HepG2 (cell line): ENCODE data around the gene DCDC2C. TPM values are rescaled to one million over a fixed set of nuclear protein-coding genes. Genes with fewer than 3 reads are reported as not detected.

ENCODE experiments used
- ELF4 ChIP-seq: sonication (generic); formaldehyde crosslinking; IDR thresholded peaks from 2 replicates; pipeline ENCODE4 v1.5.0; 2020; ENCODE audit warnings: missing genetic modification reagents, mild to moderate bottlenecking, moderate library complexity, borderline replicate concordance
- PRMT3 ChIP-seq: sonication (generic); formaldehyde crosslinking; IDR thresholded peaks from 2 replicates; pipeline ENCODE4 v1.8.1; 2022; ENCODE audit warnings: low read depth, mild to moderate bottlenecking, moderate library complexity, missing genetic modification reagents, borderline replicate concordance
- RELA ChIP-seq: sonication (generic); formaldehyde crosslinking; IDR thresholded peaks from 2 replicates; pipeline ENCODE4 v1.4.0; 2020; ENCODE audit warnings: missing genetic modification reagents
- ZNF160 ChIP-seq: sonication (generic); formaldehyde crosslinking; IDR thresholded peaks from 2 replicates; pipeline ENCODE4 v1.8.0; 2022; ENCODE audit warnings: mild to moderate bottlenecking, inconsistent platforms, missing genetic modification reagents
- ZNF207 ChIP-seq: fragments of 450-650 bp; IDR thresholded peaks from 2 replicates; pipeline ENCODE4 v1.6.1; 2016; ENCODE audit warnings: antibody characterized with exemption, borderline replicate concordance
- ZNF430 ChIP-seq: sonication (generic); formaldehyde crosslinking; IDR thresholded peaks from 2 replicates; pipeline ENCODE4 v1.9.0; 2021; ENCODE audit warnings: mild to moderate bottlenecking, missing genetic modification reagents
- ZNF567 ChIP-seq: sonication (generic); formaldehyde crosslinking; IDR thresholded peaks from 2 replicates; pipeline ENCODE4 v1.8.1; 2023; ENCODE audit warnings: mild to moderate bottlenecking, missing genetic modification reagents, borderline replicate concordance
- ZNF605 ChIP-seq: sonication (generic); formaldehyde crosslinking; IDR thresholded peaks from 2 replicates; pipeline ENCODE4 v1.8.0; 2022; ENCODE audit warnings: mild to moderate bottlenecking, missing genetic modification reagents
- polyA plus RNA-seq, 8 experiments: library from polyadenylated mRNA; depleted of rRNA in 3 of 8; stranded (reverse) in 7 of 8; unstranded in 1 of 8; fragments of >200 nt; fragmentation: Illumina TruSeq in 4 of 8; extraction: Trizol in 4 of 8; gene quantifications; 2 replicates each; pipeline versions ENCODE4 v1.2.1 to v1.2.3, GENCODE V29; 2011 to 2016; ENCODE audit warnings: low read depth in 4 of 8, missing spikeins in 1 of 8, mixed read lengths in 1 of 8; ENCODE audit not compliant: insufficient read depth in 1 of 8
- total RNA-seq, 5 experiments: library from RNA; depleted of rRNA; stranded (reverse); fragments of >200 nt; fragmentation: Illumina TruSeq; extraction: Trizol; gene quantifications; 2 replicates each; pipeline ENCODE4 v1.2.3, GENCODE V29; 2016; ENCODE audit warnings: low read depth in 1 of 5
- TF ChIP-seq, protein P1 (sequence below): sonication (generic); formaldehyde crosslinking; IDR thresholded peaks from 2 replicates; pipeline ENCODE4 v1.4.0; 2020; ENCODE audit warnings: missing genetic modification reagents
- TF ChIP-seq, protein P2 (sequence below): sonication (generic); formaldehyde crosslinking; IDR thresholded peaks from 2 replicates; pipeline ENCODE4 v1.5.0; 2020; ENCODE audit warnings: missing genetic modification reagents

DCDC2C gene
- total and polyA plus RNA-seq, 2 of the 13 experiments (the other 11 are each of a cell fraction or from before 2014, with no cell fraction given), result not detected

DNA sequence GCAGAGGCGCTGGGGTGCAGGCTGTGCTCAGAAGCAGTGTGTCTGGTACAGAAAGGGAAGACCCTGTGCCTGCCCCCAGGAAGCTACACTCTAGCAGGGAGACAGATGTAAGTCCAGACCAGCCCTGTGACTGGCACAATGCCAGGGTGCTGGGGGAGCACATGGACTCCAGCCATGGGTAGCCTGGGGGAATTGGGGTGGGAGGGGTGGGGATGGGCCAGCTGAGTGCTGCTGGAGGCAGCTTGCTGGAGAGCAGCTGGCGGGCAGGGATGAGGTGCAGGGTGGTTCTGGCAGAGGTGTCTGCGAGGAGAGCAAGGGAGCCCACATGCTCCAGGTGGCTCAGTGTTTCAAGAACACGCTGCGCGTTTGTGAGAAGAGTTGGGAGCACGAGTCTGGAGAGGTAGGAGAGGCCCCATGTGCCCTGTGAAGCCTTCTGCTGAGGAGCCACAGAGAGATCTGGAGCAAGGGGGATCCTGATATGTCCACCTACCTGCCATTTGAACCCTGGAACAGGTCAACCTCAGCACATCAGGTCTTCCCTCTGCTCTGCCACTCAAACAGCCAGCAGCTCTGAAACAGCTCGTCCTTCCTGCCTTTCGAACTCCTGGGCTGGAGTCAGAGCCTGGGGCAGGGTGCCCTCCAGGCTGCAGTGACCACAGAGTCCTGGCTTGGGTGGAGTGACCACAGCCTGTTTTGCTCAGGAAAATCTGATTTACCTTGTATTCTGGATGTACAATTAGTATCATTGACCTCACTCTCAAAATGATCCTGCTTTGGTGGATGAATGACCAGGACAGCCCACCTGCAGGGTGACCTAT lies 30.3 kb upstream of the DCDC2C start (continued):
- TF ChIP-seq, protein P1, sequence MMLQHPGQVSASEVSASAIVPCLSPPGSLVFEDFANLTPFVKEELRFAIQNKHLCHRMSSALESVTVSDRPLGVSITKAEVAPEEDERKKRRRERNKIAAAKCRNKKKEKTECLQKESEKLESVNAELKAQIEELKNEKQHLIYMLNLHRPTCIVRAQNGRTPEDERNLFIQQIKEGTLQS (CRISPR knock-in tag), result no peak
- no peak for TF ChIP-seq PRMT3 (CRISPR knock-in tag)
- no peak for TF ChIP-seq RELA (CRISPR knock-in tag)
- no peak for TF ChIP-seq ZNF605
- no peak for TF ChIP-seq ELF4 (CRISPR knock-in tag)
- no peak for TF ChIP-seq ZNF430 (CRISPR knock-in tag)
- TF ChIP-seq ZNF207, result no peak
- no peak for TF ChIP-seq ZNF160 (CRISPR knock-in tag)
- TF ChIP-seq ZNF567 (CRISPR knock-in tag), result no peak
- TF ChIP-seq, protein P2, sequence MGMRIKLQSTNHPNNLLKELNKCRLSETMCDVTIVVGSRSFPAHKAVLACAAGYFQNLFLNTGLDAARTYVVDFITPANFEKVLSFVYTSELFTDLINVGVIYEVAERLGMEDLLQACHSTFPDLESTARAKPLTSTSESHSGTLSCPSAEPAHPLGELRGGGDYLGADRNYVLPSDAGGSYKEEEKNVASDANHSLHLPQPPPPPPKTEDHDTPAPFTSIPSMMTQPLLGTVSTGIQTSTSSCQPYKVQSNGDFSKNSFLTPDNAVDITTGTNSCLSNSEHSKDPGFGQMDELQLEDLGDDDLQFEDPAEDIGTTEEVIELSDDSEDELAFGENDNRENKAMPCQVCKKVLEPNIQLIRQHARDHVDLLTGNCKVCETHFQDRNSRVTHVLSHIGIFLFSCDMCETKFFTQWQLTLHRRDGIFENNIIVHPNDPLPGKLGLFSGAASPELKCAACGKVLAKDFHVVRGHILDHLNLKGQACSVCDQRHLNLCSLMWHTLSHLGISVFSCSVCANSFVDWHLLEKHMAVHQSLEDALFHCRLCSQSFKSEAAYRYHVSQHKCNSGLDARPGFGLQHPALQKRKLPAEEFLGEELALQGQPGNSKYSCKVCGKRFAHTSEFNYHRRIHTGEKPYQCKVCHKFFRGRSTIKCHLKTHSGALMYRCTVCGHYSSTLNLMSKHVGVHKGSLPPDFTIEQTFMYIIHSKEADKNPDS (CRISPR knock-in tag), result no peak
